ENCODE measurements around the gene PWWP2A. TPM values are rescaled to one million over a fixed set of nuclear protein-coding genes. Genes with fewer than 3 reads are reported as not detected.

The PWWP2A gene
- total RNA-seq, 1 experiment from 2014 or later, result 20.6 TPM

GRCh38 chr5:160133071-160133917 lies 14.0 kb upstream of the PWWP2A start:
- ChIA-PET POLR2A (interaction anchor here (0.8 to 1.8 kb wide), 2 partner anchors 14 to 32 kb away, joined by 3 to 5 read pairs; partner anchors contain the start of gene PWWP2A), CTCF (interaction anchor here (0.6 kb wide), 2 partner anchors 111 to 615 kb away, joined by 3 to 5 read pairs; no protein-coding TSS in a partner anchor)
- Mint-ChIP-seq H3K4me3 (ENCODE audit: unreplicated experiment) (no peak overlapping the region), H3K9me3 (ENCODE audit: unreplicated experiment) (no peaks in the 10 kb centered on the region), H3K36me3 (ENCODE audit: insufficient read depth, unreplicated experiment) (no peaks in the 10 kb centered on the region), H3K27me3 (ENCODE audit: insufficient read depth, unreplicated experiment) (no peaks in the 10 kb centered on the region), H3K27ac (ENCODE audit: low read depth, unreplicated experiment) (no peak overlapping the region), H3K4me1 (ENCODE audit: insufficient read depth, unreplicated experiment) (no peaks in the 10 kb centered on the region)
- DNase-seq (ENCODE audit: unreplicated experiment), result no peak
- BruUV-seq (replicated peaks), result no TSS peak
- intact Hi-C loops (cut with micrococcal nuclease), result no loop called here
- no peak for TF ChIP-seq CTCF (IDR thresholded peaks at IDR 0.05; ENCODE audit: unreplicated experiment)

GRCh38 chr5:160129841-160130240 lies 10.6 kb upstream of the PWWP2A start:
- no peak for TF ChIP-seq CTCF (IDR thresholded peaks at IDR 0.05; ENCODE audit: unreplicated experiment)
- no peak for DNase-seq (ENCODE audit: unreplicated experiment)
- H3K27ac Mint-ChIP-seq (ENCODE audit: low read depth, unreplicated experiment), result no peak overlapping the region
- no peaks in the 10 kb centered on the region for H3K9me3 Mint-ChIP-seq (ENCODE audit: unreplicated experiment)
- ChIA-PET POLR2A (interaction anchor here (0.6 kb wide), 1 partner anchor 330 kb away, joined by 4 read pairs; no protein-coding TSS in a partner anchor), CTCF (interaction anchor here (0.6 to 1.3 kb wide), 2 partner anchors 249 to 266 kb away, joined by 3 to 4 read pairs; no protein-coding TSS in a partner anchor)
- H3K4me3 Mint-ChIP-seq (ENCODE audit: unreplicated experiment), result no peak overlapping the region
- no peaks in the 10 kb centered on the region for H3K27me3 Mint-ChIP-seq (ENCODE audit: insufficient read depth, unreplicated experiment)
- no TSS peak for BruUV-seq (replicated peaks)
- intact Hi-C loops (cut with micrococcal nuclease), result no loop called here
- H3K4me1 Mint-ChIP-seq (ENCODE audit: insufficient read depth, unreplicated experiment), result no peaks in the 10 kb centered on the region
- no peaks in the 10 kb centered on the region for H3K36me3 Mint-ChIP-seq (ENCODE audit: insufficient read depth, unreplicated experiment)

GRCh38 chr5:160128632-160129031 lies 9.4 kb upstream of the PWWP2A start:
- ChIA-PET CTCF (interaction anchor here (0.7 to 1.3 kb wide), 3 partner anchors 20 to 267 kb away, joined by 3 to 4 read pairs (median 4); no protein-coding TSS in a partner anchor), POLR2A (interaction anchor here (0.7 kb wide), 1 partner anchor 10 kb away, joined by 4 read pairs; the partner anchor contains the start of gene PWWP2A)
- TF ChIP-seq CTCF (IDR thresholded peaks at IDR 0.05; ENCODE audit: unreplicated experiment), result no peak
- H3K4me1 Mint-ChIP-seq (ENCODE audit: insufficient read depth, unreplicated experiment), result no peaks in the 10 kb centered on the region
- H3K9me3 Mint-ChIP-seq (ENCODE audit: unreplicated experiment), result no peaks in the 10 kb centered on the region
- no peaks in the 10 kb centered on the region for H3K36me3 Mint-ChIP-seq (ENCODE audit: insufficient read depth, unreplicated experiment)
- no peaks in the 10 kb centered on the region for H3K27me3 Mint-ChIP-seq (ENCODE audit: insufficient read depth, unreplicated experiment)
- BruUV-seq (replicated peaks), result no TSS peak
- no peak overlapping the region for H3K27ac Mint-ChIP-seq (ENCODE audit: low read depth, unreplicated experiment)
- H3K4me3 Mint-ChIP-seq (ENCODE audit: unreplicated experiment), result no peak overlapping the region
- no peak for DNase-seq (ENCODE audit: unreplicated experiment)
- intact Hi-C loops (cut with micrococcal nuclease), result no loop called here

GRCh38 chr5:160119905-160120266 lies 636 bp upstream of the PWWP2A start:
- BruUV-seq (replicated peaks), result no TSS peak
- Mint-ChIP-seq H3K9me3 (ENCODE audit: unreplicated experiment) (no peaks in the 10 kb centered on the region), H3K4me3 (ENCODE audit: unreplicated experiment) (peak overlapping the region; percentile 23), H3K4me1 (ENCODE audit: insufficient read depth, unreplicated experiment) (peaks cover 15% of the 10 kb centered on the region), H3K27me3 (ENCODE audit: insufficient read depth, unreplicated experiment) (peaks cover 15% of the 10 kb centered on the region), H3K36me3 (ENCODE audit: insufficient read depth, unreplicated experiment) (peaks cover 16% of the 10 kb centered on the region), H3K27ac (ENCODE audit: low read depth, unreplicated experiment) (peak overlapping the region; percentile 88)
- TF ChIP-seq CTCF (IDR thresholded peaks at IDR 0.05; ENCODE audit: unreplicated experiment), result peak; percentile 10
- POLR2A ChIA-PET, result no interaction called here
- DNase-seq (ENCODE audit: unreplicated experiment), result no peak
- CTCF ChIA-PET, result no interaction called here
- intact Hi-C loops (cut with micrococcal nuclease), result loop anchor here (1.0 kb wide), 1 partner anchor 45 kb away; no protein-coding TSS in a partner anchor

Data from MCF 10A (cell line).